ENCODE data around the gene C6orf89.
"Not testable (repeated sequence)": the region's sequence is repeated elsewhere in the genome, so short reads cannot be mapped to it uniquely, and the experiment has no call there.

The C6orf89 gene

GRCh38 chr6:36949076-36949475, 63.3 kb downstream of the C6orf89 start:
- not testable (repeated sequence) for DNase-seq (ENCODE audit: low read depth)

GRCh38 chr6:36949636-36950035, 63.9 kb downstream of the C6orf89 start:
- DNase-seq (ENCODE audit: low read depth), result no peak

- no peak for DNase-seq (ENCODE audit: low read depth)
These were observed 68.1 kb downstream of the C6orf89 start for GRCh38 chr6:36953931-36954261.

- no peak for DNase-seq (ENCODE audit: low read depth)
These were observed 68.6 kb downstream of the C6orf89 start, which contains the start of gene PI16 for GRCh38 chr6:36954262-36954931. Gene PI16 (plus strand): TSS chr6:36954738. CDS start chr6:36954761, 23 bp downstream.

- DNase-seq (ENCODE audit: low read depth), result no peak
These were observed 69.4 kb downstream of the C6orf89 start for GRCh38 chr6:36955136-36955535.

GRCh38 chr6:36955671-36956445, 70.1 kb downstream of the C6orf89 start:
- no peak for DNase-seq (ENCODE audit: low read depth)

- no peak for DNase-seq (ENCODE audit: low read depth)
These were observed 70.7 kb downstream of the C6orf89 start for GRCh38 chr6:36956446-36956820.

GRCh38 chr6:36957773-36958271, 72.1 kb downstream of the C6orf89 start:
- no peak for DNase-seq (ENCODE audit: low read depth)

- DNase-seq (ENCODE audit: low read depth), result no peak
These were observed 73.2 kb downstream of the C6orf89 start for GRCh38 chr6:36958775-36959554.

- no peak for DNase-seq (ENCODE audit: low read depth)
These were observed 74.0 kb downstream of the C6orf89 start for GRCh38 chr6:36959555-36960250.

GRCh38 chr6:36961441-36962435, 76.0 kb downstream of the C6orf89 start:
- no peak for DNase-seq (ENCODE audit: low read depth)

- no peak for DNase-seq (ENCODE audit: low read depth)
These were observed 77.1 kb downstream of the C6orf89 start for GRCh38 chr6:36962874-36963273.

GRCh38 chr6:36963451-36964290, 77.9 kb downstream of the C6orf89 start:
- no peak for DNase-seq (ENCODE audit: low read depth)

GRCh38 chr6:36964349-36964748, 78.6 kb downstream of the C6orf89 start:
- DNase-seq (ENCODE audit: low read depth), result no peak

GRCh38 chr6:36964908-36965307, 79.2 kb downstream of the C6orf89 start:
- no peak for DNase-seq (ENCODE audit: low read depth)

- no peak for DNase-seq (ENCODE audit: low read depth)
These were observed 81.5 kb downstream of the C6orf89 start for GRCh38 chr6:36967301-36967700.

GRCh38 chr6:36967757-36968156, 82.0 kb downstream of the C6orf89 start:
- DNase-seq (ENCODE audit: low read depth), result no peak

- no peak for DNase-seq (ENCODE audit: low read depth)
These were observed 82.7 kb downstream of the C6orf89 start for GRCh38 chr6:36968266-36968977.

- no peak for DNase-seq (ENCODE audit: low read depth)
These were observed 83.5 kb downstream of the C6orf89 start for GRCh38 chr6:36969240-36969691.
